Measurements from ENCODE around the gene ROMO1.
"Not testable (repeated sequence)": the region's sequence is repeated elsewhere in the genome, so short reads cannot be mapped to it uniquely, and the experiment has no call there.

DNA sequence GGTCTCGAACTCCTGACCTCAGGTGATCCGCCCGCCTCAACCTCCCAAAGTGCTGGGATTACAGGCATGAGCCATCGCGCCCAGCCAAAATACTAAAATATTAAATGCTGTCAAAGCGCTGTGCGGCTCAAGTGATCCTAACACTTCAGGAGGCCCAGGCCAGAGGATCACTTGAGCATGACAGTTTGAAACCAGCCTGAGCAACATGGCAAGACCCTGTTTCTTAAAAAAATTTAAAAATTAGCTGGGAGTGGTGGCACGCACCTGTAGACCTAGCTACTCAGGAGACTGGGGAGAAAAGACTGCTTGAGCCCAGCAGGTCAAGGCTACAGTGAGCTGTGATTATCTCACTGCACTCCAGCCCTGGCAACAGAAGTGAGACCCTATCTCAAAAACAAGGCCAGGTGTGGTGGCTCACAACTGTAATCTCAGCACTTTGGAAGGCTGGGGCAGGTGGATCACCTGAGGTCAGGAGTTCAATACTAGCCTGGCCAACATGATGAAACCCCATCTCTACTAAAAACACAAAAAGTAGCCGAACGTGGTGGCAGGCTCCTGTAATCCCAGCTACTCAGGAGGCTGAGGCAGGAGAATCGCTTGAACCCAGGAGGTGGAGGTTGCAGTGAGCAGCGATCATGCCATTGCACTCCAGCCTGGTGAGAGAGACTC lies 24.6 kb downstream of the ROMO1 start:
- TF ChIP-seq, protein P1, sequence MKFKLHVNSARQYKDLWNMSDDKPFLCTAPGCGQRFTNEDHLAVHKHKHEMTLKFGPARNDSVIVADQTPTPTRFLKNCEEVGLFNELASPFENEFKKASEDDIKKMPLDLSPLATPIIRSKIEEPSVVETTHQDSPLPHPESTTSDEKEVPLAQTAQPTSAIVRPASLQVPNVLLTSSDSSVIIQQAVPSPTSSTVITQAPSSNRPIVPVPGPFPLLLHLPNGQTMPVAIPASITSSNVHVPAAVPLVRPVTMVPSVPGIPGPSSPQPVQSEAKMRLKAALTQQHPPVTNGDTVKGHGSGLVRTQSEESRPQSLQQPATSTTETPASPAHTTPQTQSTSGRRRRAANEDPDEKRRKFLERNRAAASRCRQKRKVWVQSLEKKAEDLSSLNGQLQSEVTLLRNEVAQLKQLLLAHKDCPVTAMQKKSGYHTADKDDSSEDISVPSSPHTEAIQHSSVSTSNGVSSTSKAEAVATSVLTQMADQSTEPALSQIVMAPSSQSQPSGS (IDR thresholded peaks at IDR 0.05; ENCODE audit: low read length): not testable (repeated sequence)
- TF ChIP-seq, protein P2, sequence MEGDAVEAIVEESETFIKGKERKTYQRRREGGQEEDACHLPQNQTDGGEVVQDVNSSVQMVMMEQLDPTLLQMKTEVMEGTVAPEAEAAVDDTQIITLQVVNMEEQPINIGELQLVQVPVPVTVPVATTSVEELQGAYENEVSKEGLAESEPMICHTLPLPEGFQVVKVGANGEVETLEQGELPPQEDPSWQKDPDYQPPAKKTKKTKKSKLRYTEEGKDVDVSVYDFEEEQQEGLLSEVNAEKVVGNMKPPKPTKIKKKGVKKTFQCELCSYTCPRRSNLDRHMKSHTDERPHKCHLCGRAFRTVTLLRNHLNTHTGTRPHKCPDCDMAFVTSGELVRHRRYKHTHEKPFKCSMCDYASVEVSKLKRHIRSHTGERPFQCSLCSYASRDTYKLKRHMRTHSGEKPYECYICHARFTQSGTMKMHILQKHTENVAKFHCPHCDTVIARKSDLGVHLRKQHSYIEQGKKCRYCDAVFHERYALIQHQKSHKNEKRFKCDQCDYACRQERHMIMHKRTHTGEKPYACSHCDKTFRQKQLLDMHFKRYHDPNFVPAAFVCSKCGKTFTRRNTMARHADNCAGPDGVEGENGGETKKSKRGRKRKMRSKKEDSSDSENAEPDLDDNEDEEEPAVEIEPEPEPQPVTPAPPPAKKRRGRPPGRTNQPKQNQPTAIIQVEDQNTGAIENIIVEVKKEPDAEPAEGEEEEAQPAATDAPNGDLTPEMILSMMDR (IDR thresholded peaks at IDR 0.05; ENCODE audit: control extremely low read depth in 1 of 3, insufficient read depth in 1 of 3, low read depth in 1 of 3, low read length in 3 of 3): not testable (repeated sequence)
- TF ChIP-seq, protein P3, sequence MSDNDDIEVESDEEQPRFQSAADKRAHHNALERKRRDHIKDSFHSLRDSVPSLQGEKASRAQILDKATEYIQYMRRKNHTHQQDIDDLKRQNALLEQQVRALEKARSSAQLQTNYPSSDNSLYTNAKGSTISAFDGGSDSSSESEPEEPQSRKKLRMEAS (IDR thresholded peaks at IDR 0.05): not testable (repeated sequence)
- TF ChIP-seq ZNF274 (IDR thresholded peaks at IDR 0.05; ENCODE audit: borderline replicate concordance, extremely low read depth, low read length); RFX5 (IDR thresholded peaks at IDR 0.05; ENCODE audit: borderline replicate concordance, low read depth, low read length); POLR2A (IDR thresholded peaks at IDR 0.05; ENCODE audit: control extremely low read depth in 1 of 2, low read depth in 2 of 2, low read length in 2 of 2); EZH2 (IDR thresholded peaks at IDR 0.05; ENCODE audit: low read depth, low read length, severe bottlenecking); JUN (IDR thresholded peaks at IDR 0.05; ENCODE audit: low read depth, low read length): not testable (repeated sequence)
